Osteoblast (primary cell): ENCODE measurements around the gene PHYHD1. TPM values are rescaled to one million over a fixed set of nuclear protein-coding genes. Genes with fewer than 3 reads are reported as not detected.
A peak's percentile ranks its signal among the peaks of the same experiment; 100 is the strongest.

ENCODE experiments used
- DNase-seq: peaks from one replicate; pipeline ENCODE4 v3.0.0; 2011; ENCODE audit warnings: low spot score, mixed read lengths; ENCODE audit not compliant: insufficient read length; ENCODE audit errors: missing footprints
- H2AFZ ChIP-seq: 2 replicates; pipeline ENCODE4 v1.6.0; 2011; ENCODE audit warnings: mild to moderate bottlenecking, low read length
- H3K27ac ChIP-seq: 2 replicates; pipeline ENCODE4 v1.5.1; 2011; ENCODE audit warnings: mild to moderate bottlenecking, low read depth, low read length, moderate library complexity
- H3K27me3 ChIP-seq: 2 replicates; pipeline ENCODE4 v1.6.0; 2012; ENCODE audit warnings: mild to moderate bottlenecking, control low read depth, inconsistent platforms, low read length, moderate library complexity; ENCODE audit not compliant: insufficient read depth
- H3K36me3 ChIP-seq: 2 replicates; pipeline ENCODE4 v1.5.1; 2011; ENCODE audit warnings: mild to moderate bottlenecking, low read length, control low read depth, moderate library complexity; ENCODE audit not compliant: insufficient read depth
- H3K4me1 ChIP-seq: 2 replicates; pipeline ENCODE4 v1.5.1; 2011; ENCODE audit warnings: mild to moderate bottlenecking, low read length, control low read depth, moderate library complexity; ENCODE audit not compliant: insufficient read depth
- H3K4me2 ChIP-seq: 2 replicates; pipeline ENCODE4 v1.6.0; 2011; ENCODE audit warnings: mild to moderate bottlenecking, low read length; ENCODE audit not compliant: insufficient read depth
- H3K4me3 ChIP-seq: fragments of 200-600 bp; sonication (generic); 3 replicates; pipeline ENCODE4 v1.5.1; 2012; ENCODE audit warnings: mild to moderate bottlenecking, low read length, inconsistent platforms; ENCODE audit not compliant: insufficient read depth
- H3K79me2 ChIP-seq: 2 replicates; pipeline ENCODE4 v1.6.0; 2012; ENCODE audit warnings: mild to moderate bottlenecking, low read length, control low read depth, inconsistent platforms; ENCODE audit not compliant: insufficient read depth
- H3K9me3 ChIP-seq: 2 replicates; pipeline ENCODE4 v1.5.1; 2011; ENCODE audit warnings: low read depth, low read length, control low read depth
- H4K20me1 ChIP-seq: 2 replicates; pipeline ENCODE4 v1.6.0; 2012; ENCODE audit warnings: mild to moderate bottlenecking, low read length, control low read depth; ENCODE audit not compliant: insufficient read depth
- CTCF ChIP-seq: IDR thresholded peaks from 2 replicates; pipeline ENCODE4 v1.5.1; 2011; ENCODE audit warnings: mild to moderate bottlenecking, low read depth, low read length, moderate library complexity; ENCODE audit errors: extremely low read depth
- total RNA-seq: library from RNA; depleted of rRNA; stranded (reverse); fragments of >200 nt; gene quantifications from 2 replicates; pipeline ENCODE4 v1.2.3, GENCODE V29; 2012

Gene PHYHD1
- total RNA-seq, 1 donor: 7.6 TPM

- Histone ChIP-seq H3K4me2 (no peak overlapping the region), H3K4me3 (no peak overlapping the region), H3K36me3 (peaks cover 72% of the 10 kb centered on the region), H3K27me3 (no peaks in the 10 kb centered on the region), H3K79me2 (no peaks in the 10 kb centered on the region), H3K9me3 (no peaks in the 10 kb centered on the region), H3K4me1 (peaks cover 15% of the 10 kb centered on the region), H4K20me1 (no peaks in the 10 kb centered on the region), H2AFZ (no peak overlapping the region), H3K27ac (no peak overlapping the region)
- DNase-seq: no peak
- no peak for TF ChIP-seq CTCF
Measured at GRCh38 chr9:128986671-128987070, 65.9 kb downstream of the PHYHD1 start.

GRCh38 chr9:128987805-128988204 lies 67.0 kb downstream of the PHYHD1 start:
- H4K20me1 ChIP-seq: no peaks in the 10 kb centered on the region
- H3K4me3 ChIP-seq: peak overlapping the region; percentile 7
- H3K4me1 ChIP-seq: peaks cover 15% of the 10 kb centered on the region
- peak overlapping the region; percentile 46 for H3K4me2 ChIP-seq
- H3K27me3 ChIP-seq: no peaks in the 10 kb centered on the region
- H3K36me3 ChIP-seq: peaks cover 70% of the 10 kb centered on the region
- H3K27ac ChIP-seq: peak overlapping the region; percentile 78
- DNase-seq: peak; percentile 88
- TF ChIP-seq CTCF: peak; percentile 19
- H3K79me2 ChIP-seq: no peaks in the 10 kb centered on the region
- peak overlapping the region; percentile 16 for H2AFZ ChIP-seq
- H3K9me3 ChIP-seq: no peaks in the 10 kb centered on the region

Other genes starting within 250 kb of the PHYHD1 start
- 365 and 397 TPM in 2 replicates for gene SET, start 231.8 kb upstream of the PHYHD1 start, total RNA-seq
- 3.5 and 4.3 TPM in 2 replicates for gene PKN3, start 218.5 kb upstream of the PHYHD1 start, total RNA-seq
- 32.7 and 35.1 TPM in 2 replicates for gene ZDHHC12, start 196.9 kb upstream of the PHYHD1 start, total RNA-seq
- 26.4 and 27.1 TPM in 2 replicates for gene ZER1, start 149.1 kb upstream of the PHYHD1 start, total RNA-seq
- 17.0 and 18.6 TPM in 2 replicates for gene TBC1D13, start 133.7 kb upstream of the PHYHD1 start, total RNA-seq
- 17.4 and 18.0 TPM in 2 replicates for gene ENDOG, start 102.5 kb upstream of the PHYHD1 start, total RNA-seq
- gene SPOUT1, start 91.2 kb upstream of the PHYHD1 start, total RNA-seq: 10.1 and 10.3 TPM in 2 replicates
- 3.3 and 4.7 TPM in 2 replicates for gene KYAT1, start 39.0 kb upstream of the PHYHD1 start, total RNA-seq
- gene LRRC8A, start 38.8 kb upstream of the PHYHD1 start, total RNA-seq: 38.0 and 39.8 TPM in 2 replicates
- 28.6 and 29.5 TPM in 2 replicates for gene DOLK, start 26.6 kb downstream of the PHYHD1 start, total RNA-seq
- gene NUP188, start 26.7 kb downstream of the PHYHD1 start, total RNA-seq: 28.9 and 30.0 TPM in 2 replicates
- 37.3 and 38.6 TPM in 2 replicates for gene SH3GLB2, start 107.3 kb downstream of the PHYHD1 start, total RNA-seq
- gene MIGA2, start 115.6 kb downstream of the PHYHD1 start, total RNA-seq: 21.2 and 22.4 TPM in 2 replicates
- gene DOLPP1, start 160.1 kb downstream of the PHYHD1 start, total RNA-seq: 10.3 and 10.5 TPM in 2 replicates
- 64.8 and 79.6 TPM in 2 replicates for gene CRAT, start 189.8 kb downstream of the PHYHD1 start, total RNA-seq
- 64.8 and 73.5 TPM in 2 replicates for gene PTPA, start 190.4 kb downstream of the PHYHD1 start, total RNA-seq